ENCODE data around the gene KLK13.

- TF ChIP-seq, protein P1, sequence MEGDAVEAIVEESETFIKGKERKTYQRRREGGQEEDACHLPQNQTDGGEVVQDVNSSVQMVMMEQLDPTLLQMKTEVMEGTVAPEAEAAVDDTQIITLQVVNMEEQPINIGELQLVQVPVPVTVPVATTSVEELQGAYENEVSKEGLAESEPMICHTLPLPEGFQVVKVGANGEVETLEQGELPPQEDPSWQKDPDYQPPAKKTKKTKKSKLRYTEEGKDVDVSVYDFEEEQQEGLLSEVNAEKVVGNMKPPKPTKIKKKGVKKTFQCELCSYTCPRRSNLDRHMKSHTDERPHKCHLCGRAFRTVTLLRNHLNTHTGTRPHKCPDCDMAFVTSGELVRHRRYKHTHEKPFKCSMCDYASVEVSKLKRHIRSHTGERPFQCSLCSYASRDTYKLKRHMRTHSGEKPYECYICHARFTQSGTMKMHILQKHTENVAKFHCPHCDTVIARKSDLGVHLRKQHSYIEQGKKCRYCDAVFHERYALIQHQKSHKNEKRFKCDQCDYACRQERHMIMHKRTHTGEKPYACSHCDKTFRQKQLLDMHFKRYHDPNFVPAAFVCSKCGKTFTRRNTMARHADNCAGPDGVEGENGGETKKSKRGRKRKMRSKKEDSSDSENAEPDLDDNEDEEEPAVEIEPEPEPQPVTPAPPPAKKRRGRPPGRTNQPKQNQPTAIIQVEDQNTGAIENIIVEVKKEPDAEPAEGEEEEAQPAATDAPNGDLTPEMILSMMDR (IDR thresholded peaks at IDR 0.05) = no peak
- TF ChIP-seq POLR2A (IDR thresholded peaks at IDR 0.05) = no peak
- no peak for TF ChIP-seq EP300 (IDR thresholded peaks at IDR 0.05)
These were observed 32.9 kb upstream of the KLK13 start for GRCh38 chr19:51097796-51098195.
